Epithelial cell of proximal tubule (primary cell): Measurements from ENCODE around the gene RAB3B. TPM values are rescaled to one million over a fixed set of nuclear protein-coding genes. Genes with fewer than 3 reads are reported as not detected.

Experiments used
- DNase-seq: peaks from one replicate; pipeline ENCODE4 v3.0.0-alpha.2; 2011; ENCODE audit warnings: low read depth
- H3K4me3 ChIP-seq: 2 replicates; pipeline ENCODE4 v1.5.1; 2011; ENCODE audit warnings: low read depth, mild to moderate bottlenecking, low read length
- total RNA-seq: library from RNA; depleted of rRNA; stranded (reverse); fragments of >200 nt; gene quantifications from 2 replicates; pipeline ENCODE4 v1.2.3, GENCODE V29; 2015
- TF ChIP-seq, protein P1 (sequence below): conservative IDR thresholded peaks from 2 replicates; pipeline ENCODE4 v1.5.1; 2012; ENCODE audit warnings: low read depth, mild to moderate bottlenecking, low read length

The RAB3B gene
- total RNA-seq, 1 donor from 2014 or later: 35.5 TPM

GRCh38 chr1:51954783-51955182 is 35.7 kb downstream of the RAB3B start:
- no peak overlapping the region for H3K4me3 ChIP-seq
- TF ChIP-seq, protein P1, sequence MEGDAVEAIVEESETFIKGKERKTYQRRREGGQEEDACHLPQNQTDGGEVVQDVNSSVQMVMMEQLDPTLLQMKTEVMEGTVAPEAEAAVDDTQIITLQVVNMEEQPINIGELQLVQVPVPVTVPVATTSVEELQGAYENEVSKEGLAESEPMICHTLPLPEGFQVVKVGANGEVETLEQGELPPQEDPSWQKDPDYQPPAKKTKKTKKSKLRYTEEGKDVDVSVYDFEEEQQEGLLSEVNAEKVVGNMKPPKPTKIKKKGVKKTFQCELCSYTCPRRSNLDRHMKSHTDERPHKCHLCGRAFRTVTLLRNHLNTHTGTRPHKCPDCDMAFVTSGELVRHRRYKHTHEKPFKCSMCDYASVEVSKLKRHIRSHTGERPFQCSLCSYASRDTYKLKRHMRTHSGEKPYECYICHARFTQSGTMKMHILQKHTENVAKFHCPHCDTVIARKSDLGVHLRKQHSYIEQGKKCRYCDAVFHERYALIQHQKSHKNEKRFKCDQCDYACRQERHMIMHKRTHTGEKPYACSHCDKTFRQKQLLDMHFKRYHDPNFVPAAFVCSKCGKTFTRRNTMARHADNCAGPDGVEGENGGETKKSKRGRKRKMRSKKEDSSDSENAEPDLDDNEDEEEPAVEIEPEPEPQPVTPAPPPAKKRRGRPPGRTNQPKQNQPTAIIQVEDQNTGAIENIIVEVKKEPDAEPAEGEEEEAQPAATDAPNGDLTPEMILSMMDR: no peak
- DNase-seq: no peak

DNA sequence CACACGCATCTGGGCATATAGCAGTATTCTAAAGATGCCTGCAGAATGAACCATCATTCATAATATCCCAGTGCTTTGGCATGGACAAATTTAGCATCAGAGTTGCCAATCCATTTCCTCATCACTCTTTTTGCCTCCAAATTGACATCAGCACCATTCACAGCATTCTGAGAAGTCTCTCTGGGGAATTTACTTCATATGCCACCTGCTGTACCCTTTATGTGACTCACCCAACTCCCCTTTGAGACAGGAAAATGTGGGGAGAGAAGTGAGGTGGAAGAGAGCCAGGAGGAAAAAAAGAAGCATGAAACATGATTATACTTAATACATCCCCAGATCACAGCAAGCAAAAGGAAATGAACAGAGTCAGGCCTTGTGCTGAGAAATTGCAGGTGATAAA is 37.4 kb downstream of the RAB3B start:
- TF ChIP-seq, protein P1: no peak
- DNase-seq: no peak
- no peak overlapping the region for H3K4me3 ChIP-seq

DNA sequence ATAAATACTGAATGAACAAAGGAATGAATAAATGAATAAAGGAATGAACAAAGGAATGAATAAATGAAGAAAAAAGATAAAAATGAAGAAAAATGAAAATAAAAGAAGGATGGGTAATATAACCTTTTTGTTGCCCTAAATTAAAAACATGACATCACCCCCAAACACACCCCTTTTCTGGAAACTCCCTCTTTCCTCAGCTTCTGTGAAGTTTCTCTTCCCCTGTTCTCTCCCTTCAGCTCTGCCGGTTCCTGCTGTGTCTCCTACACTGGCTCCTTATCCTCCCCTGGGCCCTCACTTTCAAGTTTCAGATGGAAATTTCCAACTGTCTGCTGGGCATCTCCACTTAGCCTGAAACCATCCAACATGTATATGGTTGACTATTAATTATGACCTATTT is 37.9 kb downstream of the RAB3B start:
- H3K4me3 ChIP-seq: no peak overlapping the region
- TF ChIP-seq, protein P1: no peak
- no peak for DNase-seq

GRCh38 chr1:51950701-51951100 is 39.8 kb downstream of the RAB3B start:
- no peak for DNase-seq
- TF ChIP-seq, protein P1: no peak
- no peak overlapping the region for H3K4me3 ChIP-seq

- TF ChIP-seq, protein P1: no peak
- no peak for DNase-seq
- H3K4me3 ChIP-seq: no peak overlapping the region
These were observed 41.3 kb downstream of the RAB3B start for GRCh38 chr1:51949014-51949702.

DNA sequence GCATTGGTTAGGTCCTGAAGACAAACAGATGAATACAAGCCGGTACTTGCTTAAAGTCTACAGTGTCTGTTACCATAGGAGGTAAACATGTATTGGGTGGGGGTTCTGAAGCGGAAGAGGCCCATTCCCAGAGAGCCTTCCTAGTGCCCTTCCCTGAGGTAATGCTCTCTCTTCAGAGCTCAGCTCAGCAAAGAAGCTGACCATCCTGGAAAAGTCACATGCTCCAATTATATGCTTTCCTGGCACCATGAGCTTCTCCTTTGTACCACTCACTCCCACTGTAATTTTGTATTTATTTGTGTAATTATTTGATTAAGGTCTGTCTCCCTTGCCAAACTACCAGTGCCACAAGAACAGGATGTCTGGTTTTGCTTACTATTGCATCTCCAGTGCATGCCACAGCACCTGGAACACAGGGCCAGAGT is 42.0 kb downstream of the RAB3B start:
- TF ChIP-seq, protein P1: no peak
- no peak for DNase-seq
- no peak overlapping the region for H3K4me3 ChIP-seq

DNA sequence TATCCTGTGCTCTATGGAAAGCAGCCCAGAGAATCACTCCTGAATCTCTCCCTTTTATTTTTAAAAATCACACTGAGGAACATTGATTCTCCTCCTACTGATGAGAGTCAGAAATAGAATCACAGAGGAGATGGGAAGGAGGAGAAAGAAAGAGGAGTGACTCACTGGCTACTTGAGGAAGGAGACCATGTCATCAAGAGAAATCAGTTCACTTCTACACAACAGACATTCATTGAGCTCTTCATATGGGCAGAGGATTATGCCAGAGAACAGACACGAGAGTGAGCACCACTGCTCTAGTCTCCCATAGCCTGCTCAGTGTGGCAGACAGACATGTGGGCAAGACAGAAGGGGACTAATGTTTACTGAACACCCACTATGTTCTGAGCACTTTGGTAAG is 44.2 kb downstream of the RAB3B start:
- no peak overlapping the region for H3K4me3 ChIP-seq
- no peak for DNase-seq
- TF ChIP-seq, protein P1: no peak
